Activated CD8-positive, alpha-beta memory T cell treated with anti-CD3 and anti-CD28 coated beads, Interleukin-2, amount 10 ng/mL, durations not matched to agents 7 days and 5 days (primary cell): ENCODE results near the gene SNCG. TPM values are rescaled to one million over a fixed set of nuclear protein-coding genes. Genes with fewer than 3 reads are reported as not detected.
"Not testable (repeated sequence)": the region's sequence is repeated elsewhere in the genome, so short reads cannot be mapped to it uniquely, and the experiment has no call there.

Experiments
- ATAC-seq: fragments of 150-1000 bp; cut with Tn5 transposase; one replicate; pipeline ENCODE4 v1.10.0; 2021; ENCODE audit warnings: moderate library complexity
- CTCF ChIA-PET: fragments of 350-600 bp; sonication (Branson Sonifier 250); formaldehyde crosslinking; loops from one replicate; lab custom pipeline; 2021; ENCODE audit warnings: antibody characterized with exemption; lab: Charles Lee
- DNase-seq: peaks from one replicate; pipeline ENCODE4 v3.0.0-alpha.2; 2020
- H3K27ac Mint-ChIP-seq: one replicate; pipeline ENCODE4 v1.8.0; 2021; ENCODE audit warnings: mild to moderate bottlenecking, mixed read lengths
- H3K27me3 Mint-ChIP-seq: one replicate; pipeline ENCODE4 v1.8.0; 2021; ENCODE audit warnings: mixed read lengths
- H3K36me3 Mint-ChIP-seq: one replicate; pipeline ENCODE4 v1.8.0; 2021; ENCODE audit warnings: mild to moderate bottlenecking, mixed read lengths
- H3K4me1 Mint-ChIP-seq: one replicate; pipeline ENCODE4 v1.8.0; 2021; ENCODE audit warnings: mixed read lengths
- H3K4me3 Mint-ChIP-seq: one replicate; pipeline ENCODE4 v1.8.0; 2021; ENCODE audit warnings: mild to moderate bottlenecking, moderate library complexity, mixed read lengths
- H3K9me3 Mint-ChIP-seq: one replicate; pipeline ENCODE4 v1.8.0; 2022; ENCODE audit warnings: low read depth, mixed read lengths
- total RNA-seq, 2 experiments: library from RNA; stranded (reverse); gene quantifications; one replicate each; pipeline ENCODE4 v1.2.3, GENCODE V29; 2021

Gene SNCG
- total RNA-seq, 2 experiments from 2014 or later: not detected

DNA sequence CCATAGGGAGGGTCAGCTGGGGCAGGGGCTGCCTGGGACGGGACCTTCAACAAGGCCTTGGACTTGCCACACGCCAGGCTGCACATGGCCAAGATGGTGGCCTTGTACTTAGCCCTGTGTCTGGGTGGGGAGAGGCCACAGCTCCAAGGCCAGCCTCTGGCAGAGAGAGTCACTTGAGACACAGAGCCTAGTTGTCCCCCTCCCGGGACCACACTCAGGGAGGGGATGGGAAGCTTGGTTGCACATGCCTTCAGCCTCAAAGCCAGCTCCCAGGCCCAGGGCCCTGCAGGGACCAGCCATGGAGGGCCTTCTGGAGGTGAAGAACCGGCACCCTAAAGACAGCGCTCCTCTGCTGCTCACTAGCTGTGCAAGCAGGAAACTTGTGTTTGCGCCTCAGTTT, 17.7 kb upstream of the SNCG start:
- no peak overlapping the region for H3K4me3 Mint-ChIP-seq
- CTCF ChIA-PET: interaction anchor here (1.1 to 3.5 kb wide), 5 partner anchors 9 to 187 kb away, joined by 3 to 35 read pairs (median 3); partner anchors contain the start of gene ADIRF
- peaks cover 11% of the 10 kb centered on the region for H3K4me1 Mint-ChIP-seq
- H3K27ac Mint-ChIP-seq: no peak overlapping the region
- ATAC-seq: no peak
- no peaks in the 10 kb centered on the region for H3K9me3 Mint-ChIP-seq
- peak; percentile 39 for DNase-seq
- H3K36me3 Mint-ChIP-seq: no peaks in the 10 kb centered on the region
- H3K27me3 Mint-ChIP-seq: no peaks in the 10 kb centered on the region

DNA sequence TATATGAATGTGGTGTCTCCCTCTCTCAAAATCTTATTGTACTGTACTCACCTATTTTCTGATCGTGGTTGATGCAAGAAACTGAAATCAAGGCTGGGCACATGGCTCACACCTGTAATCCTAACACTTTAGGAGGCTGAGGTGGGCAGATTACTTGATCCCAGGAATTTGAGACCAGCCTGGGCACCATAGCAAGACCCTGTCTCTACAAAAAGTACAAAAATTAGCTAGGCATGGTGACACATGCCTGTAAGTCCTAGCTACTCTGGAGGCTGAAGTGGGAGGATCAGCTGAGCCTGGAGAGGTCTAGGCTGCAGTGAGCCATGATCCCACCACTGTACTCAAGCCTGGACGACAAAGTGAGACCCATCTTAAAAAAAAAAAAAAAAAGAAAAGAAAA, 17.0 kb upstream of the SNCG start:
- Mint-ChIP-seq H3K4me1 (peaks cover 11% of the 10 kb centered on the region), H3K36me3 (no peaks in the 10 kb centered on the region), H3K27me3 (peaks cover 1% of the 10 kb centered on the region), H3K4me3 (no peak overlapping the region), H3K9me3 (no peaks in the 10 kb centered on the region), H3K27ac (no peak overlapping the region)
- CTCF ChIA-PET: interaction anchor here (1.0 to 3.5 kb wide), 4 partner anchors 9 to 166 kb away, joined by 3 to 35 read pairs (median 3); partner anchors contain the start of gene ADIRF
- ATAC-seq (no peak), DNase-seq (no peak)

DNA sequence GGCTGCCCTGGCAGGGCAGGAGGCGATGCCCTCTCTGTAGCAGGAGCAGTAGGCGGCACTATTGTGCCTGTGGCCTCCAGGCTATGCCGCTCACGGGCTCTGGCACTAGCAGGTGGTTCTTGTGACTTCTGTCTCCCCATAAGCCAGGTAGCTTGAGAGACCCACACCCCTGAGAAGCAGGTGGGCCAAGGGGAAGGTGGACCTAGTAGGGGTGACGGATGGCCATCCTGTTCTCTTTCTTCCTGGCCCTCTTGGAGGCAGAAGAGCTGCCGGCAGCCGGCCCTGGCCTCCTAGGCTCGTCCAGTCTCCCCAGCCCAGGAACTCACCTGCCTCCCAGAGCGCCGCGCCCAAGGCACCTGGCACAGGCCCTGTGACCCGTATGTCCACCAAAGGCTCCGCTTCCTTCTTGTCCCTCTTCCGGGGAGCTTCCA, 16.4 kb upstream of the SNCG start:
- Mint-ChIP-seq H3K4me3 (no peak overlapping the region), H3K27ac (no peak overlapping the region), H3K4me1 (peaks cover 11% of the 10 kb centered on the region), H3K9me3 (no peaks in the 10 kb centered on the region), H3K27me3 (peaks cover 7% of the 10 kb centered on the region), H3K36me3 (no peaks in the 10 kb centered on the region)
- ATAC-seq: no peak
- CTCF ChIA-PET: interaction anchor here (1.0 to 1.1 kb wide), 2 partner anchors 10 to 25 kb away, joined by 3 read pairs; no protein-coding TSS in a partner anchor
- no peak for DNase-seq

DNA sequence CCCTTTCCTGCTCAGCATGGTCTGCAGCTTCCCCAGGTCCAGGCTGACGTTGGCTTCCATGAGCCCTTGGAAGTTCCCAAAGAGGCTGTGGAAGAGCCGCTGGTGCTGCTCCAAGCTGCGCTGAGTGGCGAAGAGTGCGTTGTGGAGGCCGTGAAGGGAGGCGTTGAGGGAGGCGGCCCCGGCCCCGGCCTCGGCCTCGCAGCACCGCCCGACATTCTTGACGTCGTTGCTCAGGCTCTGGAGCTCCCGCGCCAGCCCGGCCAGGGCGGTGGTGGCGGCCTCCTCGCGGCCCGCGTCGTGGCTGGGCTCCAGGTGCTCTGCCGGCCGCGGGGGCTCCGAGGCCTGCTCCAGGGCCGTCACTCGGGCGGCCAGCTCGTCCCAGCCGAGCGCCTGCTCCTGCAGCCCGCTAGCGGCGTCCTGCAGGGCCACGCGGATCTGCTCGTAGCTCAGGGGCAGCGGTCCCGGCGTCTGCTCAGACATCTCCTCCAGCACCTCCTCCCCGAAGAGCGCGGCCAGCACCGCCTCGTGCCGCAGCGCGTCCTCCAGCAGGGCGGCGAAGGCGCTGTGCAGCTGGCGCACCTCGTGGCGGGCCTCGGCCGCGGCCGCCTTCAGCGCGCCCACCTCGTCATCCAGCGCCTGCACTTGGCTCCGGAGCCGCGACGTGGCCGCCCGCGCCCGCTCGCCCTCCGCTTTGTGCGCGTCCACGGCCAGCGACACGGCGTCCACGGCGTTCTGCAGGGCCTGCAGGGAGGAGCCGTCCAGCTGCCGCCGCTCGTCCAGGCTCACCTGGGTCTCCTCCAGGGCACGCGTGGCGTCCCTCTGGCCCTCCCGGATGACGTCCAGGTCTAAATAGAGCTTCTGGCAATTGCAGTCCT, 15.7 kb upstream of the SNCG start:
- no peak for ATAC-seq
- H3K27me3 Mint-ChIP-seq: peaks cover 10% of the 10 kb centered on the region
- no peaks in the 10 kb centered on the region for H3K9me3 Mint-ChIP-seq
- no peaks in the 10 kb centered on the region for H3K36me3 Mint-ChIP-seq
- peaks cover 11% of the 10 kb centered on the region for H3K4me1 Mint-ChIP-seq
- H3K4me3 Mint-ChIP-seq: no peak overlapping the region
- H3K27ac Mint-ChIP-seq: no peak overlapping the region
- DNase-seq: peak; percentile 34
- CTCF ChIA-PET: interaction anchor here (1.0 to 1.6 kb wide), 3 partner anchors 11 to 24 kb away, joined by 3 read pairs; no protein-coding TSS in a partner anchor

DNA sequence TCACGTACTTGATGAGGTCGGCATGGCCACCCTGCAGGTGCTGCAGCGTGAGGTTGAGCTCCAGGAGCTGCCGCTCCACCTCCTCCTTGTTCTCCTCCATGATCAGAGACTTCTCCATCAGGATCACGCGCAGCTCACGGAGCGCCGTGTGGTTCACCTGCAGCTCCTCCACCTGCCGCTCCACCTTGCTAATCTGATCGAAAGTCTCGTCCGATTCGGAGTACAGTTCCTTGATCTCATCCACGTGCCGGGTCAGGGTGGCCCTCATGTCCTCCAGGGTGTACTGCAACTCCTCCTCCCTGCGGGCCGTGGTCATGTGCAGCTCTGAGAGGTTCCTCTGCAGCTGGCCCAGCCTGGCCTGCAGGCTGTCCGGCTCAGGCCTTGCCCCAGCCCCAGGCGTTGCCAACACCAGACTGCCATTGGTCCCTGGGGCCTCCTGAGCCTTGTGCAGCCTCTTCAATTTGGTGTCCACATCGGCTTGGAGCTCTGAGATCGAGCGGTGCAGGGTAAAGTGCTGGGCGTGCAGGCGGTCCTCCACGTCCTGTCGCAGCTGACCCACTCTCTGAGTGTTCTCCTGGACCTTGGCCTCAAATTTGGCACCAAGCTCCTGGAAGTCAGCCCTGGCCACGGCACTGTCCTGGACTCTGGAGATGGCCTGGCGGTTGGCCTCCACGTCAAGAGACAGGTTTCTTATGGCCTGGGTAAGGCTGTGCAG, 14.9 kb upstream of the SNCG start:
- DNase-seq (no peak), ATAC-seq (no peak)
- no peaks in the 10 kb centered on the region for H3K9me3 Mint-ChIP-seq
- CTCF ChIA-PET: interaction anchor here (1.6 kb wide), 1 partner anchor 23 kb away, joined by 3 read pairs; no protein-coding TSS in a partner anchor
- no peak overlapping the region for H3K27ac Mint-ChIP-seq
- H3K27me3 Mint-ChIP-seq: peaks cover 14% of the 10 kb centered on the region
- no peak overlapping the region for H3K4me3 Mint-ChIP-seq
- no peaks in the 10 kb centered on the region for H3K36me3 Mint-ChIP-seq
- H3K4me1 Mint-ChIP-seq: peaks cover 11% of the 10 kb centered on the region

DNA sequence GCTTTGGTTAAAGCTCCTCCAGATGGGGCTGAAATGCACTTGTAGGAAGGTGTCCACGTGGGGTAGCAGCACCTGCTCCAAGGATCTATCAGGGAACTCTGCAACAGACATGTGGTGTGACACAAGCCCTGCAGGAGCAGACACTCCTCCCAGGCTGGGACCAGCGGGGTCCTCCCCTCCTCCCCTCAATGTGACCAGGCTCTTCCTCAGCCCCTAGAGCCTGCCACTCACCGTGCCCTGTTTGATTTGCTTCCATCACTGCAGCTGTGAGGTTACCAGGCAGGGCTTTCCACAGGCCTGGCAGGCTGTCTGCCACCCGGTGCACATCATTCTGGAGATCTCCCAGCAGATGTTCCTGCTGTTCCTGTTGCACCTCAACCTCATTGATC, 14.4 kb upstream of the SNCG start:
- CTCF ChIA-PET: interaction anchor here (1.6 kb wide), 1 partner anchor 22 kb away, joined by 3 read pairs; no protein-coding TSS in a partner anchor
- Mint-ChIP-seq H3K27me3 (peaks cover 14% of the 10 kb centered on the region), H3K4me1 (peaks cover 11% of the 10 kb centered on the region), H3K4me3 (no peak overlapping the region), H3K36me3 (no peaks in the 10 kb centered on the region), H3K9me3 (no peaks in the 10 kb centered on the region), H3K27ac (no peak overlapping the region)
- ATAC-seq (no peak), DNase-seq (peak; percentile 31)

DNA sequence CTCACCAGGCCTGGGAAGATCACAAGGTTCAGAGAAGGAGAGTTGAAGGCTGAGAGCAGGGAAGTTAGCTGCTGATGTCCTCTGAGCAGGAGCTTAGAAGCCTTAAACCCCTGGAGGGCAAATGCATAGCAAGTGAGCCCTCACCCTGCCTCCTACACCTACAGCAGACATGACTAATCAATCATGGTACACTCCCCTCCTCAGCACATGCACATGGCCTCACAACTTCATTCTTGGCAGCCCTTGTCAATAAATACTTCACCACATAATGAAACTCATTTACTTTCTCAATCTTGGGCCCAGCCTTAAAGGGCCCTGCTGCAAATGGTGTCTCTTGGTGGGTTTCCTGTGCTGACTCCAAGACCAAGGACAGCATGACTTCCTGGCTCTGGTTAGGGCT, 13.9 kb upstream of the SNCG start:
- CTCF ChIA-PET: no interaction called here
- ATAC-seq (no peak), DNase-seq (peak; percentile 39)
- Mint-ChIP-seq H3K27me3 (peaks cover 14% of the 10 kb centered on the region), H3K27ac (no peak overlapping the region), H3K36me3 (no peaks in the 10 kb centered on the region), H3K4me3 (no peak overlapping the region), H3K4me1 (peaks cover 10% of the 10 kb centered on the region), H3K9me3 (no peaks in the 10 kb centered on the region)

DNA sequence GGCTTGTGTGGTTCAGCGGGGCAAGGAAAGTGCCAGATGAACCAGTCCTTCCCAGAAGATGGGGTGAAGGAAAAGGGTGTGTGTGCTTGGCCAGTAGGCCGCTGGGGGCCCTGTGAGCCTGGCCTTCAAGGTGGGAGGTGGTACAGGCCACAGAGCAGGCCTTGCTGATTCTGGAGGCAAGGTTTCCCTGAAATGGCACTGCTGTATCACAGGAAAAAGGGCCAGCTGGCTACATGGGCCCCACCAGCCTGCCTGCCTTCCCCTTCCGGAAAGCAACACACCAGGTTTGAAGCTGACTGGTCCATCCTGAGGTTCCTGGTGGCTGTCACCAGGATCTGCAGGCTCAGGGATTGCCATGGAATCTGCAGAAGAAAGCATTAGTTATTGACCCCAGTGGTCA, 13.5 kb upstream of the SNCG start:
- DNase-seq (no peak), ATAC-seq (no peak)
- Mint-ChIP-seq H3K4me1 (peaks cover 7% of the 10 kb centered on the region), H3K9me3 (no peaks in the 10 kb centered on the region), H3K4me3 (no peak overlapping the region), H3K27me3 (peaks cover 14% of the 10 kb centered on the region), H3K27ac (no peak overlapping the region), H3K36me3 (no peaks in the 10 kb centered on the region)
- CTCF ChIA-PET: interaction anchor here (1.9 kb wide), 1 partner anchor 16 kb away, joined by 7 read pairs; no protein-coding TSS in a partner anchor

DNA sequence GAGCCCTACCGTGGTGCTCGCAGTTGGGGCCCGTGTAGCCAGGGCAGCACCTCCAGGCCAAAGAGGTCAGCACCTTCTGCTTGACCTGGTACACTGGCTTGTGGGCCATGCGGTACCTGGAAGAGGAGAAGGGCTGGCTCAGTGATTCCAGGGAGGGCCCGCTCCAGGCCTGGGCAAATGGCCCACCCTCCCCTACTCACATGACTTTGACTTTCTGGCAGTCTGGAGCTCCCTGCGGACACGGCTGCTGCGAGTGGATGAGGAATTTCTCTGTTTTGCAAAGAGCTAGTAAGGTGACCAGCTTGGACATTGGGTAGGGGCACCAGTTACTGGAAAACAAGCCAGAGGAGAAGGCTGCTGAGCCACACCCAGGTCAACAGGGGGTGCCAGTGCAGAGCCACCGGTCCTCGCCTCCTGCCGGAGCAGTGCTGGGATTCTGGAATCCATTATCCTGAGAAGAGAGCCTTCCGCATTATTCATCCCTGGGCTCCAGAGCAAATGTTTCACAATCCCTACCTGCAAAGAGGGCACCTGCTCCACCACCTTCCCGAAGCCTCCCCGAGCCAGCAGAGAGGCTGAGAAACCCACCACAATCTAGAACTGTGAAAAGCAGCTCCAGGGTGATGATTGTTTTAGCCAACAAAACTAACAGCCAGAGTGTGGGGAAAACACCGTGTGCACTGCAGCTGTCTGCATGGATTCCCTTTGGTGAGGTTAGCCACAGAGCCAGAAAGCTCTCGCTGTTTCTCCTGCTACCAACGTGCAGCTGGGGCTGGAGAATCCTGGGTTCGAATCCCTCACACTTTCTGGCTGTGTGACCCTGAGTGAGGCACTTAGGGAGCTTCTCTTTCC, 12.8 kb upstream of the SNCG start:
- no peak for ATAC-seq
- H3K36me3 Mint-ChIP-seq: no peaks in the 10 kb centered on the region
- CTCF ChIA-PET: interaction anchor here (1.1 to 1.9 kb wide), 3 partner anchors 15 to 251 kb away, joined by 3 to 7 read pairs (median 3); no protein-coding TSS in a partner anchor
- no peak overlapping the region for H3K4me3 Mint-ChIP-seq
- peaks cover 11% of the 10 kb centered on the region for H3K4me1 Mint-ChIP-seq
- DNase-seq: peak; percentile 35
- peaks cover 14% of the 10 kb centered on the region for H3K27me3 Mint-ChIP-seq
- no peaks in the 10 kb centered on the region for H3K9me3 Mint-ChIP-seq
- H3K27ac Mint-ChIP-seq: no peak overlapping the region

DNA sequence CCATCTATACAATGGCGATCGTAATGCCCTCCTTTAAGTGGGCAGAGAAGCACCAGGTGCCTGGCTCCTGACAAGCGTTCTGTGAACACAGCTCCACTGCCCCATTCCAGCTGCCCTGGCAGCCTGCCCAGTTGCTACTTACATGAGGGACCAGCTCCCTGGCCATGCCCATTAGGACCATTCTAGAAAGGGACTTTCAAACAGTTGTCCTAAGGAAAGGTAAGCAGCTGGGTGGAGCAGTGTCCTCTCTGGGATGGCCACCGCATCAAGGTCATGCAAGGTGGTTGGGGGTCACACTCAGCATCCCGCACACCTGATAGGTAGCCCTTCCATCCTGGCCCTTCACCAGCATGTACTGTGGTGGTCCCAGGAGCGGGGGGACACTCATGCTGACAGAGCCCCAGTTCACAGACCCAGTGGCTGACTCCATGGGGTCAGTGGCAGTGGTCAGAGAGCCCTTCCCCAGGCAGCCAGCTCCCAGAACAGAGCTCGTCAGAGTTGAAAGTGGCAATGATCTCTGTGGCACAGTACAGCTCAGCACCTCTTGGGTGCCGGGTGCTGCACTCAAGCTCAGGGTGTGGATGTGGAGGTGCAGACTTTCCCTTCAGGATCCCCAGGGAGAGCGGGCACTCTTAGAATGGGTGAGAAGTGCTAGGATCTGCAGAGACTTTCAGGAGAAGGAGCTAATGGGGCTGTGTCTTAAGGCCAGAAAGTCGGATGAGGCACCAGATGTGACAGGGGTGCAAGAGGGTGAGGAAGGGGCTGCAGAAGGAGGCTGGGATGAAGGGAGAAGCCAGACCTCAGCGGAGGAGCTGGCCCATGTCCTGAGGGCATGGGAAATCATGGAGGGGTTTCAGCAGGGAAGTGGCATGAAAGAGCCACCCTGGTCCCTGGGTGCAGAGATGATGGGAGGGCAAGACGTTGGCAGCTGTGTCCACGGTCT, 11.9 kb upstream of the SNCG start:
- CTCF ChIA-PET: interaction anchor here (1.1 to 2.2 kb wide), 5 partner anchors 9 to 252 kb away, joined by 3 to 9 read pairs (median 3); partner anchors contain the start of genes MMRN2 and SNCG
- Mint-ChIP-seq H3K4me1 (peaks cover 12% of the 10 kb centered on the region), H3K36me3 (no peaks in the 10 kb centered on the region), H3K9me3 (no peaks in the 10 kb centered on the region), H3K27ac (no peak overlapping the region), H3K27me3 (peaks cover 14% of the 10 kb centered on the region), H3K4me3 (no peak overlapping the region)
- ATAC-seq: no peak
- DNase-seq: peak; percentile 27

DNA sequence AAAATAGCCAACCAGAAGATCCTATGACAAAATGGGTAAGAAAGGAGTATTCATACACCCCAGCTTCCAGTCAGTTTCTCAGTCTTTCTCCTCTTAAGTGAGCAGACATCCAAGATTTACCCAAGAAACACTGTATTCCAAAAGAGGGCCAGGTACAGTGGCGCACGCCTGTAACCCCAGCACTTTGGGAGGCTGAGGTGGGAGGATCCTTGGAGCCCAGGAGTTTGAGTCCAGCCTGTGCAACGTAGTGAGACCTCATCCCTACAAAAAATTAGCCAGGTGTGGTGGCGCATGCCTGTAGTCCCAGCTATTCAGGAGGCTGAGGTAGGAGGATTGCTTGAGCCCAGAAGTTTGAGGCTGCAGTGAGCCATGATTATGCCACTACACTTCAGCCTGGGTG, 10.6 kb upstream of the SNCG start:
- H3K36me3 Mint-ChIP-seq, H3K27ac Mint-ChIP-seq, H3K4me3 Mint-ChIP-seq, DNase-seq, H3K9me3 Mint-ChIP-seq, ATAC-seq: not testable (repeated sequence)
- CTCF ChIA-PET: interaction anchor here (0.7 to 2.2 kb wide), 3 partner anchors 8 to 125 kb away, joined by 3 to 9 read pairs (median 4); partner anchors contain the start of genes MMRN2 and SNCG
- H3K4me1 Mint-ChIP-seq: peaks cover 12% of the 10 kb centered on the region
- peaks cover 14% of the 10 kb centered on the region for H3K27me3 Mint-ChIP-seq
